Activated CD4-positive, alpha-beta T cell treated with anti-CD3 and anti-CD28 coated beads, Interleukin-2, Interleukin-6, amounts not matched to agents 100 ng/mL and 50 ng/mL, durations not matched to agents 16 hours and 8 hours (primary cell): ENCODE data around the gene DPM2.

Source experiments
- DNase-seq: peaks from one replicate; pipeline ENCODE4 v3.0.0-alpha.2; 2020

Gene DPM2

GRCh38 chr9:127953768-127954505, 16.3 kb upstream of the DPM2 start:
- no peak for DNase-seq

GRCh38 chr9:127953154-127953553, 15.5 kb upstream of the DPM2 start:
- no peak for DNase-seq

DNA sequence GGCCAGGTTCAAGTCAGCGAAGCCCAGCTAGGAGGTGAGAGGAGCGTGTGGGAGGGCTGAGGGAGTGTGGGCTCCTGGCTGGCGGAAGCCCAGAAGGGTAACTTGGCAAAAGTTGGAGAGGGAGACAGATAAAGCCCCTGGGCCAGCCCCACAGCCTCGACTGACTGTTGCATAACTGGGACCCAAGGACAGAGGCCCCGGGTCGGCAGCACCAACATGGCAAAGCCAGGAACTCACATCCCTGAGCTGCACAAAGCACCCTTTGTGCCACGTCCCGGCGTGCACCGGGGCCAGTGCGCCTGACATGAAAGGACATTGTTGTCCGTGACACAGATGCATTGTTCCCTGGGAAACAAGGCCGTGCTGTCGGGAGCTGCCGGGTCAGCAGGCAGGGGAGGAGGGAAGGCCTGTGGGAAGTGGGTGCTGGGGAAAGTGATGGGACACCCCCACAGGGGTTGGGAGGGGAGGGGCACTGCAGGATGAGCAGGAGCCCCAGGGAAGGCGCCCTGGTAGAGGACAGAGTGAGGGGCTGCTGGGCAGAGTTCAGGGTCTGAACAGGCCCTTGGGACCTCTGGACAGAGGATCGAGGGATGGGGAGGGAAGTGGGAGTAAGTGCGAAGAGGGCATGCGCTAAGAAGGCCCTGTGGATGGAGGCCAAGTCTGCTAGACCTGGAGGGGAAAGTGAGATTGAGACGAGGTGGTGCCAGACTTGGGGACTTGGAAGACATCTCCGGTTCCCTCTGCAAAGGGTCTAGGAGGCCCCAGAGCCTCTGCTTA, 13.0 kb upstream of the DPM2 start:
- DNase-seq = no peak

DNA sequence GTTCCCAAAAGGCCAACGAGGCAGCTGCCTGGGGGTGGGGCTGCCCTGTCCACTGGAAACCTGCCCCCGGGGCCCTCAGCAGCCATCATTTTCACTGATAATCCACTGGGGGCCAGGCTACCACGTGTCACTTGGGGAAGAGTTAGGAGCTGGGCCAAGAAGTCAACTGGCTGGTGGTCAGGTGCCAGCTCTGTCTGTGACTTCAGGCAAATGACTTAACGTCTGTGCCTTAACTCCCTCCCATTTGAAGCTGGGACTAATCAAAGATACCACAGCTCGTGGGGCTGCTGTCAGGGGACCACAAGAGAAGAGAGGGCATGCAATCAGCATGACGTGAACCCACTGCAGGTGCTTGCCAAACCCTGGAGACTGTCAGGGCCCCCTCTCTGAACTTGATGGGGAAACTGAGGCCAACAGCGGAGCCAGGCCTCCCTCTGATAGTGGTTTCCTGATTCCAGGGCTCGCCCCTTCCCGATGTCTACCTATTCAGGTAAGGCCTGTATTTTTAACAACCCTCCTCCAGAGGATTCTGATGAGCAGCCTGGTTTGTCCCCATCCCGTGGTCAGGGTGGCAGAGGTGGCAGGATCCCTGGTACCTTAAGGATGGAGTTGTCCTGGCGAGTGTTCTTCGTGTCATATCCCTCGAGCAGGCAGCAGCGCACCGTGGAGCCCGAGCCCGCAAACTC, 12.3 kb upstream of the DPM2 start:
- DNase-seq = no peak

DNA sequence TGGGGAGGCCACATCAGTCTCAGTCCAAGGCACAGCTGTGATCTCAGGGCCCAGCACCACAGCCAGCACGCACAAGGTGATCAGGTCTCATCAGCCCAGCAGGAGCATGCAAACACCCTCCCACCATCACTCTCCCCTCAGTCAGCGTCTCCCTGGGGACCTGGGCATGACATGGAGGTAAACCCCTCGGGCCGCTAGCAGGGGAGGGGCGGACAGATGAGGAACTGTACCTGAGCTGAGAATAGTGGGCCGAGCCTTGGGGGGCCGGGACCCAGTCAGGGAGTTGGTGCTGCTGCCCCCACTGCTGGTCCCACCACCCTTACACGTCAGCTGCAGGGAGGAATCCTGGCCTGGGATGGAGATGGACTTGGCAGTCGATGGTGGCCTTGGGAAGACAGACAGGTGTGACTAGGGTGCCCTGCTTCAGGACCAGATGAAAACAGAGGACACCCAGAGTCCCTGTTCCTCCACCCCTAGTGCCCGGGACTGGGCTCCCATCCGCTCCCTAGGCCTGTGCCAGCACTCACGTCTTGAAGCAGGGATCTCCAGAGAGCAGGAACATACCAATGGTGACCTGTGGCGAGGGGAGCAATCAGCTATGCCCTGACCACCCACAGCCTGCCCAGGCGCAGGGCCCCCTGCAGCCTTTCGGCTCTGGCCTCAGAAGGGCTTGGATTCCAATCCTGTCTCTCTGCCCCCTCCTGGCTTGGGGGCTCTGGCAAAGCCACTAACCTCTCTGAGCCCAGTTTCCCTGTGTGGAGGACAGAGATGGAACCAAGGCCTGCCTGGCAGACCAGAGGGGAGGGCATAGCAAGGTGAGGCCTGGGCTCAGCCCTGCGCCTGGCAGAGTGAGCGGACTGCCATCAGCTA, 10.4 kb upstream of the DPM2 start:
- no peak for DNase-seq

- DNase-seq = no peak
Measured at GRCh38 chr9:127946728-127947127, 9.1 kb upstream of the DPM2 start.

DNA sequence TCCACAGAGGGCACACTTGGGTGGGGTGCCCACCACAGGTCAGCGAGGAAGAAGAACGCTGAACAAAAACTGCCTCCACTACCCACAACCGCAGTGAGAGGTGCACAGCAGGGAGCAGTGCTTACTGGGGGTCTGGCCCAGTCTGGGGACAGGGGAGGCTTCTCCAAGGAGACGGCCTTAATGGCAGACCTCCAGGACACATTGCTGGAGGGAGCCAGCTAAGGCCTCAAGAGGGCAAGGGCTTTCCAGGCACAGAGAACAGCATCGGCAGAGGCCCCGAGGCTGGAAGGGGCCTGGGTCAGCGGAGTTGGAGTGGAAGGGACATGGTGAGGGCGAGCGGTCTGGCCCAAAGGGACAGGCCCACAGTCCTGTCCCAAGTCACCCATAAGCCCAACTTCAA, 8.3 kb upstream of the DPM2 start:
- DNase-seq = no peak

- DNase-seq = no peak
Measured at GRCh38 chr9:127945338-127945737, 7.7 kb upstream of the DPM2 start.

GRCh38 chr9:127944586-127945218, 7.0 kb upstream of the DPM2 start:
- DNase-seq = no peak

DNA sequence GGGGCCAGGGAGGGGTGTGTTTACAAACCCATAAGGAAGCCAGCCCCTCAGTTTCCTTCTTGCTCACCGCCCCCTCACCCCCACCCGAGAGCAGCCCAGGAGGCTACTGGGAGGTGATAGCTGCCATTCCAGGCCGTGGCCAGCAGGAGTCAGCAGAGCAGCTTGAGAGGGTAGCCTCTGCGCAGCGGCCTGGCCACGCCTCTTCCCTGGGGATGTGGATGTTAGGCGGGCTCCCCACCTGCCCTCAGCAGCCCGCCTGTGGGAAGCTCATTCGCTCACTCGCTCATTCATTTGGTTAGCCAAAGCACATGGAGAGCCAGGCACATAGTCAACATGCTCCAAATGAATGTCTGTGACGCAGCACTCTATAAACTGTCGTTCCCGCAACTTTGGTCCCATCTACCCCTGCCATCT, 6.1 kb upstream of the DPM2 start:
- DNase-seq = peak; percentile 83

GRCh38 chr9:127943011-127943662, 5.5 kb upstream of the DPM2 start:
- DNase-seq = no peak

- peak; percentile 70 for DNase-seq
Measured at GRCh38 chr9:127942216-127943010, 4.8 kb upstream of the DPM2 start.

GRCh38 chr9:127941961-127942215, 4.2 kb upstream of the DPM2 start:
- no peak for DNase-seq

GRCh38 chr9:127941062-127941960, 3.7 kb upstream of the DPM2 start:
- no peak for DNase-seq

GRCh38 chr9:127940593-127940992, 2.9 kb upstream of the DPM2 start:
- no peak for DNase-seq

DNA sequence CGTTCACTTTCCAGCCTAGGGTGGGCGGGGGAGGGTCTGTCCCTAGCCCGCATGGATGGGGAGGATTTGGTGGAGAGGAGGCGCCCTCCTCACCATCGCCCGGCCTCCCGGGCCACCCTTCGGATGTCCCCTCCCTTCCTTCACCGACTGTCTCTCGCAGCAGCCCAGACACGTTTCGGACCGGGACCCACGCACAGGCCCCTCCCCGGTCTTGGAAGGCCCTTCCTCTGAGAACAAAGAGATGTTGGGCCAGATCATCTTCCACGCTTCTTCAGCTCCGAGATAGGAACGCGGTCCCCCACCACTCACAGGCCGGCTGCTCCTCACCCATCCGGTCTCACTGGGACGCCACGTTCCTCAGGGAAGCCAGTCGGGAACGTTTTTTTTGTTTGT, 640 bp upstream of the DPM2 start:
- DNase-seq = no peak

- DNase-seq = no peak
Measured at GRCh38 chr9:127937056-127937387, 632 bp downstream of the DPM2 start.

DNA sequence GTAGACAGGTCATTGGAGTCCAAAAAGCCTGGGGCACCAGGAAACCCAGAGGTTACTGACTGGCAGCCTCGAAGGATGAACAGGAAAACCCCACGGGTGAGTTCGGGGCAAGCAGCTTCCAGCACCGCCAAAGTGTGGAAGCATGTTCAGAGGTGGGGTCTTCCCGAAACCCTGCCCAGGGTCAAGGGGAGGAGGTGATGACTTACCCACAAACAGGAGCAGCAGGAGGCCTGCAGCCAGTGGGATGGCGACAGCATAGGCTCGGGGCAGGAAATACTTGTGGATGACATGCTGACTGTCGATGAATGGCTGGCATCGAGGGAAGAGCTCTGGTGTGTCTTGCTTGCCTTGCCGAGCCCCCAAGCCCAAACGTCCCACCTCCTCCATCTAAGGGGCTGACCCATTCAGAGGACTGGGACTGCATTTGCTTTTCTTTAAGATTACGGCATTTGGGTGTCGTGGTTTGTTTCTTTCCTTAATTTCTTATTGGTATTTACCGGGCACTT, 1.3 kb downstream of the DPM2 start:
- no peak for DNase-seq

GRCh38 chr9:127935765-127936221, 1.9 kb downstream of the DPM2 start:
- no peak for DNase-seq

DNA sequence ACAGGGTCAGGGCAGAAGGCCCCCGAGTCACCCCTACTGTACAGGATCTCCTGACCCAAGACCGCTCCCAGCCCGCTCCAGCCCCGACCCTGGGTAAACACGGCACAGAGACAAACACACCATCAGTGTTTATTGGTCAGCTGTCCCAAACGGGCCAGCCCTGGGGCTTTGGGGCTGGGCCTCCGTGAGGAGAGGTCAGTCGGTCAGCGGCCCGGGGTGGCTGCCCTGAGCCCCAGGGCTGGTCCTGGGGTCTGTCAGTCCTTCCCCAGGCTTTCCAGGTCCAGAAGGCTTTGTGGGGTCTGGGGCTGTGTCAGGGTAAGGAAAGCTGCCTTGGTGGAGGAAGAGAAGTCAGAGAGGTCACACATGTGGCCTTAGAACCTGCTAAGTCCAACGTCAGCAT, 2.7 kb downstream of the DPM2 start:
- DNase-seq = no peak
